ENCODE data around the gene CX3CL1. TPM values are rescaled to one million over a fixed set of nuclear protein-coding genes. Genes with fewer than 3 reads are reported as not detected.

Gene CX3CL1
- total and polyA plus RNA-seq, 2 donors (not counting 3 experiments of a cell fraction or from before 2014, with no cell fraction given), result 2.0 to 2.3 TPM

DNA sequence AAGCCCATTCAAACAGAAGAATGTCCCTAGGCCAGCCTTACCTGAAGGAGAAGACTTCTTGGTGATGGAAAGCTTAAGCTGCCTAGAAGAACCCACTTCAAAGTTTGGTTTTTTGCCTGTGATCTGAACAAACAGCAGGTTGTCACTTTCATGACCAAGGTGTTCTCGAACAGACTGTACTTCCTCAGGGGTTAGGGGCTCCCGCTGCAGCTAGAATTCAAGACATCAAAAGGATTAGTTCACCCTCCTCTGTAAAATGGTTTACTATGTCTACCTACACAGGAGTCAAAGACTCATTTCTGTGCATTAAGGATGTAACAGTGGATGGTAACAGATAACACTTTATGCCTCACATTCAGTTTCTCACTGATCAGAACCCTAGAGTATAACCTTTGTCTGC is 61.7 kb downstream of the CX3CL1 start:
- Histone ChIP-seq H3K9ac (replicated peaks; ENCODE audit: extremely low read depth, insufficient read depth, low read length) (no peak overlapping the region), H3K4me2 (ENCODE audit: insufficient read depth, low read length) (no peak overlapping the region), H3K79me2 (ENCODE audit: control insufficient read depth, insufficient read depth, low read length) (no peaks in the 10 kb centered on the region), H3K27ac (ENCODE audit: insufficient read depth, low read depth, low read length) (no peak overlapping the region), H3K36me3 (ENCODE audit: control insufficient read depth in 2 of 2, extremely low read depth in 1 of 2, insufficient read depth in 2 of 2, low read length in 2 of 2) (peaks cover 22 to 39% of the 10 kb centered on the region in 2 experiments), H3K9me1 (replicated peaks; ENCODE audit: control insufficient read depth, extremely low read depth, insufficient read depth, low read length) (no peaks in the 10 kb centered on the region), H4K20me1 (replicated peaks; ENCODE audit: control insufficient read depth, extremely low read depth, insufficient read depth, low read length) (no peaks in the 10 kb centered on the region), H3K27me3 (ENCODE audit: control insufficient read depth in 2 of 2, insufficient read depth in 2 of 2, low read length in 2 of 2) (no peaks in the 10 kb centered on the region), H3K9me3 (replicated peaks; ENCODE audit: control insufficient read depth, insufficient read depth, low read length) (no peaks in the 10 kb centered on the region), H2AFZ (ENCODE audit: low read depth, low read length) (no peak overlapping the region), H3K4me1 (ENCODE audit: control insufficient read depth, extremely low read depth, insufficient read depth, low read length) (no peaks in the 10 kb centered on the region), H3K4me3 (replicated peaks in 1 of 3; ENCODE audit: insufficient read depth in 1 of 3, low read depth in 1 of 3, low read length in 3 of 3) (no peak overlapping the region)
- intact Hi-C loops (cut with micrococcal nuclease) (no loop called here), dilution Hi-C loops (cut with MboI; ENCODE audit: extremely low pct_ligation_motif_present, low sequenced_read_pairs) (no loop called here)
- FAIRE-seq (no peak), DNase-seq (ENCODE audit: low read depth, low spot score) (no peak)
- no TSS peak for BruUV-seq (replicated peaks)
- POLR2A ChIA-PET, result no interaction called here
- no peak for TF ChIP-seq POLR2A (IDR thresholded peaks at IDR 0.05; ENCODE audit: low read depth, low read length)
- TF ChIP-seq, protein P1, sequence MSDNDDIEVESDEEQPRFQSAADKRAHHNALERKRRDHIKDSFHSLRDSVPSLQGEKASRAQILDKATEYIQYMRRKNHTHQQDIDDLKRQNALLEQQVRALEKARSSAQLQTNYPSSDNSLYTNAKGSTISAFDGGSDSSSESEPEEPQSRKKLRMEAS (IDR thresholded peaks at IDR 0.05; ENCODE audit: insufficient read depth, insufficient read length), result no peak
- TF ChIP-seq GATA2 (IDR thresholded peaks at IDR 0.05; ENCODE audit: insufficient read depth, insufficient read length, low read depth, low read length), result no peak
- no peak for TF ChIP-seq EZH2 (IDR thresholded peaks at IDR 0.05; ENCODE audit: borderline replicate concordance, low read depth, low read length, severe bottlenecking)
- TF ChIP-seq, protein P2, sequence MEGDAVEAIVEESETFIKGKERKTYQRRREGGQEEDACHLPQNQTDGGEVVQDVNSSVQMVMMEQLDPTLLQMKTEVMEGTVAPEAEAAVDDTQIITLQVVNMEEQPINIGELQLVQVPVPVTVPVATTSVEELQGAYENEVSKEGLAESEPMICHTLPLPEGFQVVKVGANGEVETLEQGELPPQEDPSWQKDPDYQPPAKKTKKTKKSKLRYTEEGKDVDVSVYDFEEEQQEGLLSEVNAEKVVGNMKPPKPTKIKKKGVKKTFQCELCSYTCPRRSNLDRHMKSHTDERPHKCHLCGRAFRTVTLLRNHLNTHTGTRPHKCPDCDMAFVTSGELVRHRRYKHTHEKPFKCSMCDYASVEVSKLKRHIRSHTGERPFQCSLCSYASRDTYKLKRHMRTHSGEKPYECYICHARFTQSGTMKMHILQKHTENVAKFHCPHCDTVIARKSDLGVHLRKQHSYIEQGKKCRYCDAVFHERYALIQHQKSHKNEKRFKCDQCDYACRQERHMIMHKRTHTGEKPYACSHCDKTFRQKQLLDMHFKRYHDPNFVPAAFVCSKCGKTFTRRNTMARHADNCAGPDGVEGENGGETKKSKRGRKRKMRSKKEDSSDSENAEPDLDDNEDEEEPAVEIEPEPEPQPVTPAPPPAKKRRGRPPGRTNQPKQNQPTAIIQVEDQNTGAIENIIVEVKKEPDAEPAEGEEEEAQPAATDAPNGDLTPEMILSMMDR (IDR thresholded peaks at IDR 0.05; ENCODE audit: extremely low read depth in 1 of 2, insufficient read depth in 1 of 2, low read depth in 1 of 2, low read length in 2 of 2), result no peak
- no peak for TF ChIP-seq FOS (IDR thresholded peaks at IDR 0.05; ENCODE audit: borderline replicate concordance, insufficient read depth, low read length)
- no peak for TF ChIP-seq JUN (IDR thresholded peaks at IDR 0.05; ENCODE audit: borderline replicate concordance, insufficient read depth, insufficient read length, low read depth)
- no peak for TF ChIP-seq MYC (IDR thresholded peaks at IDR 0.05; ENCODE audit: low read depth, low read length)
- no peak for TF ChIP-seq POLR2AphosphoS5 (IDR thresholded peaks at IDR 0.05; ENCODE audit: insufficient read depth, low read depth, low read length)
- CTCF ChIA-PET, result interaction anchor here (0.9 to 1.6 kb wide), 3 partner anchors 11 to 134 kb away, joined by 3 to 5 read pairs (median 5); no protein-coding TSS in a partner anchor

Small RNA genes lying within 50 kb of the gene (small RNA-seq; reads per million reads assigned to genes)
- gene AC108081.1 (ENCODE audit: insufficient read depth, insufficient read length, low read depth, low replicate concordance), result not detected

Other genes with a start within 250 kb of the CX3CL1 start
- gene PSME3IP1, start 186.5 kb upstream of the CX3CL1 start, total RNA-seq, result 91.8 and 98.2 TPM in 2 replicates
- gene PSME3IP1, start 186.5 kb upstream of the CX3CL1 start, polyA plus RNA-seq, result 82.6 and 86.2 TPM in 2 replicates
- gene RSPRY1, start 186.2 kb upstream of the CX3CL1 start, total RNA-seq, result 55.1 and 55.8 TPM in 2 replicates
- 23.6 and 28.5 TPM in 2 replicates for gene RSPRY1, start 186.2 kb upstream of the CX3CL1 start, polyA plus RNA-seq
- 76.7 and 80.4 TPM in 2 replicates for gene ARL2BP, start 127.2 kb upstream of the CX3CL1 start, total RNA-seq
- gene ARL2BP, start 127.2 kb upstream of the CX3CL1 start, polyA plus RNA-seq, result 103 and 111 TPM in 2 replicates
- gene PLLP, start 87.8 kb upstream of the CX3CL1 start, total RNA-seq, result 3.1 and 4.4 TPM in 2 replicates
- 14.4 and 19.3 TPM in 2 replicates for gene PLLP, start 87.8 kb upstream of the CX3CL1 start, polyA plus RNA-seq
- not detected in 2 replicates for gene CCL22, start 13.7 kb upstream of the CX3CL1 start, total RNA-seq
- not detected in 2 replicates for gene CCL22, start 13.7 kb upstream of the CX3CL1 start, polyA plus RNA-seq
- gene CCL17, start 32.3 kb downstream of the CX3CL1 start, total RNA-seq, result not detected in 2 replicates
- not detected in 2 replicates for gene CCL17, start 32.3 kb downstream of the CX3CL1 start, polyA plus RNA-seq
- 70.9 and 77.9 TPM in 2 replicates for gene CIAPIN1, start 74.9 kb downstream of the CX3CL1 start, total RNA-seq
- gene CIAPIN1, start 74.9 kb downstream of the CX3CL1 start, polyA plus RNA-seq, result 70.7 and 74.6 TPM in 2 replicates
- gene COQ9, start 75.0 kb downstream of the CX3CL1 start, total RNA-seq, result 42.1 and 42.5 TPM in 2 replicates
- gene COQ9, start 75.0 kb downstream of the CX3CL1 start, polyA plus RNA-seq, result 78.3 and 83.6 TPM in 2 replicates
- gene POLR2C, start 90.2 kb downstream of the CX3CL1 start, total RNA-seq, result 60.2 and 65.2 TPM in 2 replicates
- gene POLR2C, start 90.2 kb downstream of the CX3CL1 start, polyA plus RNA-seq, result 115 and 129 TPM in 2 replicates
- gene DOK4, start 114.0 kb downstream of the CX3CL1 start, total RNA-seq, result 22.3 and 24.4 TPM in 2 replicates
- 22.5 and 23.4 TPM in 2 replicates for gene DOK4, start 114.0 kb downstream of the CX3CL1 start, polyA plus RNA-seq
- gene CCDC102A, start 164.1 kb downstream of the CX3CL1 start, total RNA-seq, result 6.6 and 7.8 TPM in 2 replicates
- 12.0 and 12.2 TPM in 2 replicates for gene CCDC102A, start 164.1 kb downstream of the CX3CL1 start, polyA plus RNA-seq
- not detected in 2 replicates for gene ADGRG5, start 170.2 kb downstream of the CX3CL1 start, total RNA-seq
- not detected in 2 replicates for gene ADGRG5, start 170.2 kb downstream of the CX3CL1 start, polyA plus RNA-seq

Data from endothelial cell of umbilical vein (primary cell).